Measurements from ENCODE around the gene HOXC10.

HOXC10 gene

DNA sequence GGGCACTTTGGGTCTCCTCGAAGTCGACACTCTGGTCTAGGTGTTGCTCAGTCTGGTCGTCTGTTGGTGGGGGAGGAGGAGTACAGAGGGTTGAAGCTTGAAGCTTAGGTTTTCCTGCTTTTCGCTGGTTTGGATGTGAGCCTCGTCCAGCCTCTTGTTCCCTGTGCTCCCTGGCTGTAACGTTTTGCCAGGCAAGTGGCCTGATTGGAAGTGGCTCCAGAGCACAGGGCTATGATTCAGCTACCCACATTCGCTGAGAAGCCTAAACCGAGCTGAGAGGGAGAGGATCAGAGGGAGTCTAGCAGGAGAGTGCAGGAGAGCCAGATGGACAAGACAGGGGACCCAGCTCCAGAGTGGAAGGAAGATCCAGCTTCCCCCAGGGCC, 6.1 kb downstream of the HOXC10 start:
- H2BK15ac ChIP-seq (replicated peaks; ENCODE audit: low read depth): no peak overlapping the region
- H3K23ac ChIP-seq (ENCODE audit: low read length): no peak overlapping the region
- H3K4ac ChIP-seq (ENCODE audit: low read depth, low read length): no peak overlapping the region
- H3K79me2 ChIP-seq (ENCODE audit: control insufficient read depth, insufficient read depth, low read length): no peaks in the 10 kb centered on the region
- no peak overlapping the region for H3K27ac ChIP-seq (ENCODE audit: low read depth, low read length)
- H3K27me3 ChIP-seq (ENCODE audit: insufficient read depth, low read length, poor library complexity): peaks cover 95% of the 10 kb centered on the region
- DNase-seq: no peak
- no peak overlapping the region for H2AK5ac ChIP-seq (ENCODE audit: low read length)
- H3K4me2 ChIP-seq (ENCODE audit: low read length): no peak overlapping the region
- H3K4me3 ChIP-seq (ENCODE audit: low read length): no peak overlapping the region
- no peaks in the 10 kb centered on the region for H3K36me3 ChIP-seq (ENCODE audit: control insufficient read depth, insufficient read depth, low read length)
- no peak overlapping the region for H4K8ac ChIP-seq (ENCODE audit: low read depth, low read length)
- H4K5ac ChIP-seq (ENCODE audit: low read length): no peak overlapping the region
- H3K56ac ChIP-seq (ENCODE audit: low read length): no peak overlapping the region
- H3K18ac ChIP-seq (ENCODE audit: low read length): no peak overlapping the region
- no peaks in the 10 kb centered on the region for H3K4me1 ChIP-seq (ENCODE audit: control insufficient read depth, low read depth, low read length)
- H3K9ac ChIP-seq (ENCODE audit: low read length): no peak overlapping the region
- H2BK120ac ChIP-seq (ENCODE audit: low read depth, low read length): no peak overlapping the region
- no peaks in the 10 kb centered on the region for H3K79me1 ChIP-seq (ENCODE audit: low read length)
- no peak overlapping the region for H2BK5ac ChIP-seq (ENCODE audit: low read length)
- WGBS (ENCODE audit: extremely low coverage, insufficient coverage, low lambda C conversion rate): no CpG with 5 or more reads among the region's 8 CpGs

DNA sequence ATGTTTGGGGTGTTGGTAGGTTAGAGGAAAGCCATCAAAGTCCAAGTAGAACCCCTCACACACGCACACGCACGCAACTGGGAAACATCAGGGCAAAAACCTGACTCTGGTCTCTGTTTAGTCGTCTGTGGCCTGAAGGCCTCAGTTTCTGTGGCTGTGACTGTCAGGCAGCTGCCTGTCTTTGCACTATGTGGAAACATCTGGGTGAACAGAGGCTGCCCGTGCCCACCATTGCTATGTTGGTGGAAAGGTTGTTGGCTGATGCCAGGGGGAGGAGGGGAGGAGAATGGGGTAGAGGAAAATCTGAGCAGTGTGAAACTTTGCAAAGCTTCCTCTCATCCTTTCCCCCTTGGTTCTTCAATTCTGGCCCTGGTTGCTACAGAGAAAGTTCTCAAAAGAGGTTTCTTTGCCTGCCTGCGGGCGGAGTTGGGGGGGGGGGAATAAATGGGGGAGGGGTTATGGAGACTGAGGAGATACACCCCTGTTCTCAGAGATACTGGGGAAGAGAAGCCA, 7.5 kb downstream of the HOXC10 start:
- no peak overlapping the region for H3K27ac ChIP-seq (ENCODE audit: low read depth, low read length)
- no peak overlapping the region for H3K23ac ChIP-seq (ENCODE audit: low read length)
- H3K4me1 ChIP-seq (ENCODE audit: control insufficient read depth, low read depth, low read length): no peaks in the 10 kb centered on the region
- no peak overlapping the region for H3K4ac ChIP-seq (ENCODE audit: low read depth, low read length)
- no peak overlapping the region for H2AK5ac ChIP-seq (ENCODE audit: low read length)
- no peak overlapping the region for H3K56ac ChIP-seq (ENCODE audit: low read length)
- H3K27me3 ChIP-seq (ENCODE audit: insufficient read depth, low read length, poor library complexity): peaks cover 95% of the 10 kb centered on the region
- H4K8ac ChIP-seq (ENCODE audit: low read depth, low read length): no peak overlapping the region
- no peak overlapping the region for H2BK120ac ChIP-seq (ENCODE audit: low read depth, low read length)
- H3K9ac ChIP-seq (ENCODE audit: low read length): no peak overlapping the region
- no CpG with 5 or more reads among the region's 7 CpGs for WGBS (ENCODE audit: extremely low coverage, insufficient coverage, low lambda C conversion rate)
- H4K5ac ChIP-seq (ENCODE audit: low read length): no peak overlapping the region
- H3K4me3 ChIP-seq (ENCODE audit: low read length): no peak overlapping the region
- no peak overlapping the region for H3K4me2 ChIP-seq (ENCODE audit: low read length)
- no peak for DNase-seq
- no peaks in the 10 kb centered on the region for H3K79me1 ChIP-seq (ENCODE audit: low read length)
- no peaks in the 10 kb centered on the region for H3K36me3 ChIP-seq (ENCODE audit: control insufficient read depth, insufficient read depth, low read length)
- H3K79me2 ChIP-seq (ENCODE audit: control insufficient read depth, insufficient read depth, low read length): no peaks in the 10 kb centered on the region
- no peak overlapping the region for H2BK5ac ChIP-seq (ENCODE audit: low read length)
- no peak overlapping the region for H3K18ac ChIP-seq (ENCODE audit: low read length)
- H2BK15ac ChIP-seq (replicated peaks; ENCODE audit: low read depth): no peak overlapping the region

DNA sequence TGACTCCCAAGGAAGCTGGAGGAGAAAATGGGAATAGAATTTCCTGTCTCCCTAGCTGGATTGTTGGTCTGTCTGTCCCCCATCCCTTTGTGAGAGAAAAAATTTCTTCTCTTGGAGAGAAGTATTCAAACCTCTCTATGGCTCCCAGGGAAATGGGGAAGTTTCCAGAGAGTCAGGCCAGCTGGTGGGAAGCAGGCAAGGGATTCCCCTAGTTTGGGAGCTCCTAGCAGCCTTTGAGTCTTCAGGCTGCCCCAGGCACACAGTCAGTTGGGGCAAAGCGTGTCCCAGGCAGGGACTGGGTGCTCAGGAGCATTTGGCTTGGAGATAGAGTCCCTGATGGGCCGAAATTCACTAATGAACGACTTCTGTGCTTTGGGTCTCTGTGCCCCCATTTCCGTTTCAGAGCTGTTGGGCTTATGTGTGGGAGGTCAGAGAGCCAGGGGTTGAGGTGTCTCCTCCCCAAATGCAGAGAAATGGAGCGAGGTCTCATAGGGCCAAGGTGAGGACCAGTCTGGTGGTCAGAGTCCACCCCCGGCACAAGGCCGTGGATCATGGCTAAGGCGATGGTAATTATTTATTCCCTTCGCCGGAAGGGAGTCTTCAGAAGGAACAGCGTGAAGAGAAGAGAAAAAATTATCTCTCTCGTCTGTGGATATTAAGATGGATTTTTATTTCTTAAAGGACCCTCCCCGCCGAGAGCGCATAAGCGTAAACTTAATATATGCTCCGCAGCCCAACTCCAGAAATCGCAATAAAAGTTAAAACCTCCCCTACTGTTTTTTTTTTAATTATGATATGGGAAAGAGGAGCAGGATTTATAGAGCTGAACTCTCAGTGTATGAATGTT, 8.4 kb downstream of the HOXC10 start:
- H2BK5ac ChIP-seq (ENCODE audit: low read length): no peak overlapping the region
- H2BK15ac ChIP-seq (replicated peaks; ENCODE audit: low read depth): no peak overlapping the region
- H3K4ac ChIP-seq (ENCODE audit: low read depth, low read length): no peak overlapping the region
- H3K4me2 ChIP-seq (ENCODE audit: low read length): no peak overlapping the region
- no CpG with 5 or more reads among the region's 18 CpGs for WGBS (ENCODE audit: extremely low coverage, insufficient coverage, low lambda C conversion rate)
- H3K4me3 ChIP-seq (ENCODE audit: low read length): no peak overlapping the region
- no peak overlapping the region for H2AK5ac ChIP-seq (ENCODE audit: low read length)
- no peak overlapping the region for H4K5ac ChIP-seq (ENCODE audit: low read length)
- peaks cover 96% of the 10 kb centered on the region for H3K27me3 ChIP-seq (ENCODE audit: insufficient read depth, low read length, poor library complexity)
- H4K8ac ChIP-seq (ENCODE audit: low read depth, low read length): no peak overlapping the region
- H3K27ac ChIP-seq (ENCODE audit: low read depth, low read length): no peak overlapping the region
- no peaks in the 10 kb centered on the region for H3K36me3 ChIP-seq (ENCODE audit: control insufficient read depth, insufficient read depth, low read length)
- no peak overlapping the region for H3K56ac ChIP-seq (ENCODE audit: low read length)
- H3K18ac ChIP-seq (ENCODE audit: low read length): no peak overlapping the region
- DNase-seq: no peak
- H3K4me1 ChIP-seq (ENCODE audit: control insufficient read depth, low read depth, low read length): no peaks in the 10 kb centered on the region
- H3K23ac ChIP-seq (ENCODE audit: low read length): no peak overlapping the region
- no peaks in the 10 kb centered on the region for H3K79me1 ChIP-seq (ENCODE audit: low read length)
- no peaks in the 10 kb centered on the region for H3K79me2 ChIP-seq (ENCODE audit: control insufficient read depth, insufficient read depth, low read length)
- H3K9ac ChIP-seq (ENCODE audit: low read length): no peak overlapping the region
- H2BK120ac ChIP-seq (ENCODE audit: low read depth, low read length): no peak overlapping the region

DNA sequence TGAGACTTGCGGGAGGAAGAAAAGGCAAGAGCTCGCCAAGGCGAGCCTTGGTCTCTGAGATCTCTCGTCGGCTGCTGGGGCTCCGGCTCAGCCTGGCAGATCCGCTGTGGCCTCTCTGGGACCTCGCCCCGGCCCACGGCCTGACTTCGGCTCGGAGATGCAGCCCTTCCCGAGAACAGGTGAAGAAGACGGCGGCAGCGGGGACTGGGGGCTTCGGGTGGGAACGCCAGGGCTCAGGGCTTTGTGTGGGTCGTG, 9.0 kb downstream of the HOXC10 start:
- H3K79me1 ChIP-seq (ENCODE audit: low read length): no peaks in the 10 kb centered on the region
- no peak overlapping the region for H3K4ac ChIP-seq (ENCODE audit: low read depth, low read length)
- H3K4me1 ChIP-seq (ENCODE audit: control insufficient read depth, low read depth, low read length): no peaks in the 10 kb centered on the region

DNA sequence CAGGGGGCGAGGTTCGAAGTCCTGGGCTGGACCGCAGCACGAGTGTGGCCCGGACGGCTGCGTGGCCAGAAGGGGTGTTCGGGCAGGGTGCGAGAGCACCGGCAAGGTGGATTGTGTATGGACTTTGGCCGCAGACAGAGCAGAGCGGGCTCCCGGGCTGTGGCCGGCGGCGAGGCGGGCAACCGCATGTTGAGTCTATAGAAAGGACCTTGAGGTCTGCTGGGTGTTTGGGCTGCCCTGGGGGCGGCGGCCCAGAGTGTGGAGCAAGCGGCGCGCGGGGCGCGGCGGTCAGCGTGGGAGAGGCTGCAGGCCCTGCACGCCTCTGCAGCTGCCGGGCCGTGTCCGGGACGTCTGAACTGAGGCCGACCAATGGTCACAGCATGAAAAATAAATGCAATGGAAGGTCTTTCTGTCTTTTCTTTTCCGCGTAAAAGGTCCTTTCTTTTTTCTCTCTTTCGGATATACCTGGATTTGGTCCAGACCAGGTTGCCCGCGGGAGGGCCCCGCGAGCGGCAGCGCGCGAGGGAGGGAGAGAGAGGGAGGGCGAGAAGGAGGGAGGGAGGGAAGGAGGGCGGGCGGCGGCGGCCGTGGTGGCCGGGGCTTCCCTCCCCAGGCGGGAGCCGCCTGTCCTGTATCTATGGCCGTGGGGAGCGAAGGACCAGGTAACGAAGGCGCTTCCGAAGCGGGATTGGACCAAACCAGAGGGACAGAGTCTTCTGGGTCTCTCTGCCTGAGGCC, 9.5 kb downstream of the HOXC10 start:
- Histone ChIP-seq H4K8ac (ENCODE audit: low read depth, low read length) (no peak overlapping the region), H4K5ac (ENCODE audit: low read length) (no peak overlapping the region), H3K18ac (ENCODE audit: low read length) (no peak overlapping the region), H2BK15ac (replicated peaks; ENCODE audit: low read depth) (no peak overlapping the region), H3K4me2 (ENCODE audit: low read length) (no peak overlapping the region), H3K79me2 (ENCODE audit: control insufficient read depth, insufficient read depth, low read length) (no peaks in the 10 kb centered on the region), H2BK120ac (ENCODE audit: low read depth, low read length) (no peak overlapping the region), H3K56ac (ENCODE audit: low read length) (no peak overlapping the region), H3K23ac (ENCODE audit: low read length) (no peak overlapping the region), H3K4me1 (ENCODE audit: control insufficient read depth, low read depth, low read length) (no peaks in the 10 kb centered on the region), H3K36me3 (ENCODE audit: control insufficient read depth, insufficient read depth, low read length) (no peaks in the 10 kb centered on the region), H2BK5ac (ENCODE audit: low read length) (no peak overlapping the region), H2AK5ac (ENCODE audit: low read length) (no peak overlapping the region), H3K9ac (ENCODE audit: low read length) (no peak overlapping the region), H3K27me3 (ENCODE audit: insufficient read depth, low read length, poor library complexity) (peaks cover 95% of the 10 kb centered on the region), H3K27ac (ENCODE audit: low read depth, low read length) (no peak overlapping the region), H3K4me3 (ENCODE audit: low read length) (no peak overlapping the region), H3K4ac (ENCODE audit: low read depth, low read length) (no peak overlapping the region), H3K79me1 (ENCODE audit: low read length) (no peaks in the 10 kb centered on the region)
- no peak for DNase-seq
- no CpG with 5 or more reads among the region's 60 CpGs for WGBS (ENCODE audit: extremely low coverage, insufficient coverage, low lambda C conversion rate)

More for the DNA sequence above, 9.0 kb downstream of the HOXC10 start:
- Histone ChIP-seq H3K23ac (ENCODE audit: low read length) (no peak overlapping the region), H4K8ac (ENCODE audit: low read depth, low read length) (no peak overlapping the region), H3K4me2 (ENCODE audit: low read length) (no peak overlapping the region), H4K5ac (ENCODE audit: low read length) (no peak overlapping the region), H2BK15ac (replicated peaks; ENCODE audit: low read depth) (no peak overlapping the region), H3K27me3 (ENCODE audit: insufficient read depth, low read length, poor library complexity) (peaks cover 96% of the 10 kb centered on the region), H3K4me3 (ENCODE audit: low read length) (no peak overlapping the region), H3K56ac (ENCODE audit: low read length) (no peak overlapping the region), H3K27ac (ENCODE audit: low read depth, low read length) (no peak overlapping the region), H3K36me3 (ENCODE audit: control insufficient read depth, insufficient read depth, low read length) (no peaks in the 10 kb centered on the region), H3K79me2 (ENCODE audit: control insufficient read depth, insufficient read depth, low read length) (no peaks in the 10 kb centered on the region), H3K9ac (ENCODE audit: low read length) (no peak overlapping the region), H2BK5ac (ENCODE audit: low read length) (no peak overlapping the region), H2BK120ac (ENCODE audit: low read depth, low read length) (no peak overlapping the region), H3K18ac (ENCODE audit: low read length) (no peak overlapping the region), H2AK5ac (ENCODE audit: low read length) (no peak overlapping the region)
- no CpG with 5 or more reads among the region's 19 CpGs for WGBS (ENCODE audit: extremely low coverage, insufficient coverage, low lambda C conversion rate)
- no peak for DNase-seq
